ENCODE data around the gene ISG20L2.

ISG20L2 gene

DNA sequence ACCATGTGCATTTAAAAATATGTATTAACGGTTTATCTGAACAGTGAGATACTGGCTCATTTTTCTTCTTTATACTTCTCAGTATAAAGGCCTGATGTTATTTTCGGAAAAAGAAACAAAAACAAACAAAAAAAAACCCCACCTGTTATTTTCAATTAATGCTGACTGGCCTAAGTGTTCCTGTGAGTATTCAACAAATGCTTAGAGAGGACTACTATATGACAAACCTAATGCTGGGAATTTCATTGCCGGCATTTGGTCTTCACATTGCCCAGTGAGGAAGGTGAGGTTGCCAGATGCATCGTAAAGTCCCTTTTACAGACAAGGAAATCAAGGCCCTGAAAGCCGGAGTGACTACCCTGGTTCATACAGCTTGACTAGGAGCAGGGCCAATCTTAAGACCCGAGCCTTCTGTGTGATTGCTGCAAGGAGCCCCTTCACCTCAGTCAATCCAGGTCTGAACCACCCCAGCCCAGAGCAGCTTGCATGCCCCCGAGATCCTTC, 11.7 kb upstream of the ISG20L2 start:
- DNase-seq = no peak

GRCh38 chr1:156738916-156739315, 10.3 kb upstream of the ISG20L2 start:
- DNase-seq = no peak

- DNase-seq = no peak
Measured at GRCh38 chr1:156738407-156738806, 9.8 kb upstream of the ISG20L2 start.

DNA sequence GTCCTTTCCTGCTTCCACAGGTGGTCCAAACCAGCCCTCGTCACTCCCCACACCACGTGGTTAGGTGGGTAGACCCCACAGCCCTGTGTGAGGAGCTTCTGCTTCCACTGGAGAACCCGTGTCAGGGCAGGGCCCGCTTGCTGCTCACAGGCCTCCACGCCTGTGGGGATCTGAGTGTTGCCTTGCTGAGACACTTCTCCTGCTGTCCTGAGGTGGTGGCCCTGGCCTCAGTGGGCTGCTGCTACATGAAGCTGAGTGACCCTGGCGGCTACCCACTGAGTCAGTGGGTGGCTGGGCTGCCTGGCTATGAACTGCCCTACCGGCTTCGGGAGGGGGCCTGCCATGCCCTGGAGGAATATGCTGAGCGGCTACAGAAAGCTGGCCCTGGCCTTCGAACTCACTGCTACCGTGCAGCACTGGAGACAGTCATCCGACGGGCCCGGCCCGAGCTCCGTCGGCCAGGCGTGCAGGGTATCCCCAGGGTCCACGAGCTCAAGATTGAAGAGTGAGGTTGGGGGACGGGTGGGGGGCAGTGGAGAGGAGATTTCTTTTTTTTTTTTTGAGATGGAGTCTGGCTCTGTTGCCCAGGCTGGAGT, 5.5 kb upstream of the ISG20L2 start:
- no peak for DNase-seq

DNA sequence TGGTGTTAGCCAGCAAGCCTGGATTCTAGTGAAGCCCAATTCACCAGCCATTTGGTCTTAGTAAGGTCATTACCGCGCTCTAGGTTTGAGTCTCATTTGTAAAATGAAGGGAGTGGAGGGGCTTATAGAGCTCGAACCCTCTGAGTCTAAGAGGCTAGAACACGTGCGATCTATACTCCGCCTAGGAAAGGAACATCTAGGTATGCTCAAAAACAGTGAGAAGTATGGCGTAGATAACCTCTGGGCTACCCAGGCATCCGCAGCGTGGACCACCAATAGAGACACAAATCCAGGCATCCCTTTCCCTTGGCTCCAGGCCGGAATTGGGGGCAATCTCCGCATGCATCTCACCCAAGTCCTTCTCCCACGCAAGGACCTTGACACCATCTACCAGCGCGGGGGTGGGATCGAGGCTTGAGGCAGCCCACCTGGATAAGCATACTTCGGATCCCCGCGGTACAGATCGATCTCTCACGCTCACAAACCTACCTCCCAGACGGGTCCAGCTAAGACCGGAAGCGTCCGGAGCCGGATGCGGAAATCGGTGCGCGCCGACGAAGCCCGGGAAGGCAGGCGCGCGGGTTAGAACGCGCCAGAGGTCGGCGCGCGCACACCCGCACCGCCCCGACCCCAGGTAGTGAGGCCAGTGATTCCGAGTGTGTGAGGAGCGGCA, 504 bp downstream of the ISG20L2 start, which contains the start of gene METTL25B:
METTL25B (plus strand) TSS at position 544 of the 673 bp plus-strand sequence. CDS start 636 bp downstream, outside the sequence.
- DNase-seq = no peak

DNA sequence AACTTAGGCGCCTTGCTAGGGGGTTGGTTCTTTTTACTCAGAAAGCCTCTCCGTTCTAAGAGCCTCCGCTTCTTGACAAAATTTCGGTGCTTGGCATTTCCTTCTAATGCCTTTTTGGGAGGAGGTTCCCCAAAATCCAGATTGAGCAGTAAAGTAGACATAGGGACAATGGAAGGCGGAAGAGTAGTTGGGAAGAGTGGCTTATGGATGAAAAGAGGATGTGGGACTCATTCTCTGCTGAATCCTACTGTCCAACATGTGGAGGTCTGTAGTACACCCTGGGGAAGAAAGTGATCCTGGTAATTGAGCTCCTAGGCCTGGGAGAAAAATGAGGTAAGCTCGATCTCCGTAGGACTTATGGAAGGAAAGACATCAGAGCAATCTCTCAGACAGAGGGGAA, 1.1 kb downstream of the ISG20L2 start:
- no peak for DNase-seq

- no peak for DNase-seq
Measured at GRCh38 chr1:156726549-156727226, 1.9 kb downstream of the ISG20L2 start.

DNA sequence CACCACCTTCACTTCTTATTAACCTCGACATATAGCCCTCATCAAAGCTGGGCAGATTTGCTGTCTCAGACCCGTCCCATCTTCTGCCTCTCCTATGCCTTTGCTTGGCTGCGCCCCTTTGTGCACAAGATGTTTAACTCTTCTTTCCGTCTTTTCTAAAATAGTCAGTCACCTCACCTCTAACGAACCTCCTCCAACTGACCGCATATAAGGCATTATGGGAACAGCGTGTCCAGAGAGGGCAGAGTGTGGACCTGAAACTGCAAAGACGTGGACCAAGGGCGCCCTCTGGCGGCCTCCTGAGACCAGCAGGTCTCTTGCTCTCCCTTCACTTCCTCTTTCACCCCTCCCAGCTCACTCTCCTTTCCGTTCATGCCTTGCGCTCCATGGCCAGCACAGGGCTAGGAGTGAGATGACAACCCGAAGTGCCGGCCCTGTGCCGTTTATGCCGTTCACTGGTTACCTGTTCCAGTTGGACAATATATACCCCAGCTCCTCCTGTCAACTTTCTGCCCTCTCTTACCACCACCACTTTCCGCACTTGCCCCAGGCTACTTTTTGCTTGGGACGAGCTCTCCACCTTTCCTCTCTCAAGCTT, 2.8 kb downstream of the ISG20L2 start:
- no peak for DNase-seq

DNA sequence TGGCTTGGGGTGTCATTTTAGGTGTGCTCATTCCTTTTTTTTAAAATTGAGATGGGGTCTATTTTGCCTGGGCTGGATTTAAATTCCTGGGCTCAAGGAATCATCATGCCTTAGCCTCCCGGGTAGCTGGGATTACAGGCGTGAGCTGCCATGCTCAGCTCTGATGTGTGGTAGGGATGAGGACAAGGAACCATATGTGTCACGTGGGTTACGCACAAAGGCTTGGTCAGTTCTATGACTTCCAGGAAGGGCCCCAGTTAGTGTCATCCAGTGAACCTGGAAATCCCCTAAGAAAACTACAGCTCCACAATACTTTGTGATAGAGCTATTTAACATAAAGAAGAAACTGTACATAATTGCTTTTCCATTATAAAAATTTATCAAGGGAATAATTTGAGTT, 7.0 kb downstream of the ISG20L2 start:
- no peak for DNase-seq

- no peak for DNase-seq
Measured at GRCh38 chr1:156721131-156721530, 7.4 kb downstream of the ISG20L2 start.

DNA sequence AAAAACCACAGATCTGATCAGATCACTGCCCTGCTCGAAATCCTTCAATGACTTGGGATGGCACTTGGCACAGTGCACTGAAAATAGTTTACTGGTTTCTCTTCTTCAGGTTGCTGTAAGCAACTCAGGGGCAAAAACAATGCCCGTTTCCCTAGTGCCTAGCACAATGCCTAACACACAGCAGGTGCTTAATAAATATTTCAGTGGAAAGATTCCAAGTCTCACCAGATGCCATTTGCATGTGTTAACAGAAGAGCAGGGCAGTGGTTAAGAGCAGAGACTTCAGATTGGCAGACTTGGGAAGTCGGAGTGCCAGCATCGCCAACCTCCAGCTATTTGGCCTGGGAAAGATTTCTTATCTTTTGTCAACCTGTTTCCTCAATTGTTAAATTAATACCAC, 11.2 kb downstream of the ISG20L2 start:
- DNase-seq = no peak

- no peak for DNase-seq
Measured at GRCh38 chr1:156714830-156715229, 13.7 kb downstream of the ISG20L2 start.

GRCh38 chr1:156712626-156713025, 15.9 kb downstream of the ISG20L2 start:
- no peak for DNase-seq

- DNase-seq = no peak
Measured at GRCh38 chr1:156711011-156711817, 17.4 kb downstream of the ISG20L2 start.

- DNase-seq = no peak
Measured at GRCh38 chr1:156709757-156710489, 18.6 kb downstream of the ISG20L2 start.

GRCh38 chr1:156709031-156709430, 19.5 kb downstream of the ISG20L2 start:
- DNase-seq = no peak

- no peak for DNase-seq
Measured at GRCh38 chr1:156708218-156708661, 20.3 kb downstream of the ISG20L2 start.

- no peak for DNase-seq
Measured at GRCh38 chr1:156707417-156708217, 20.9 kb downstream of the ISG20L2 start.

DNA sequence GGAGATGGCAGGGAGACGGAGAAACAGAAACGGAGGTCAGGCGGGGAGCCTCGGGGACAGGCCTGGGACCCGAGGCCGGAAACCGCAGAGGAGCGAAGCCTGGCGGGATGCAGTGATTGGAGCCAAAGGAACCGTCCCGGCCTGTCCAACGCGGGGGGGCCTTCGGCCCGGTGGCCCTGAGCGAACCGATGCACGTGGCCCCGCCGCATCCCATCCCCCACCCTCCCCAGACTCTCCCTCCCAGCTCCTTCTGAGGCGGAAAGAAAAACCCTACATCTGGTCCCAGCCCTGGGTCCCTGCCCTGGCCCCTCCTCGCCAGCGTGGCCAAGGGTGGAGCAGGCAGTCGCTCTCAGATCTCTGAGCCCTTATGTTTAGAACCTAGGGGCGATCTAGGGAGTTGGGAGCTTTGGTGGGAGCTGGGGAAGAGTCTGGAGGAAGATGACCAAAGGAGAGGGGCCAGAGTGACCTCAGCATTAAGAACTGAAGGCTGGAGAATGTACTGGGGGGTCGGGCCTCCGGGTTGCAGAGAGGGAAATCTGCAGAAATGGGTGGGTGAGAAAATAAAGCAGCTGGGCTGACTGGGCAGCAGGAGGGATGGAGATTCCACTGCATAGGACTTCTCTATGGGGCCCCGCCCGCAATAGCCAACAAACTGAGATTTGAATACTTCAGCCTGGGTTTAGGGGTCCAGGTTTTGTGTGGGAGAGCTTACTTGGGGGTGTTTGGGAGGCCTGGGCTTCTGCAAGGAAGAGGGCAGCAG, 21.7 kb downstream of the ISG20L2 start:
- no peak for DNase-seq

Data from NCI-H1436 treated with DMSO at 0.1 percent for 48 hours (cell line).